Duodenal mucosa (tissue), 2 donors: ENCODE data around the gene LEMD1.

Experiments
- H3K27ac ChIP-seq: one replicate; pipeline ENCODE4 v1.7.0; 2013; ENCODE audit warnings: low read depth, low read length
- H3K27me3 ChIP-seq, 2 donors: one replicate each; pipeline ENCODE4 v1.7.0; 2013; ENCODE audit warnings: low read length in 2 of 2, control low read depth in 1 of 2; ENCODE audit not compliant: insufficient read depth in 2 of 2, control insufficient read depth in 1 of 2
- H3K36me3 ChIP-seq, 2 donors: one replicate each; pipeline ENCODE4 v1.7.0; 2013; ENCODE audit warnings: low read length in 2 of 2, control low read depth in 1 of 2; ENCODE audit not compliant: insufficient read depth in 2 of 2, control insufficient read depth in 1 of 2
- H3K4me1 ChIP-seq, 2 donors: one replicate each; pipeline ENCODE4 v1.7.0; 2013; ENCODE audit warnings: low read length in 2 of 2, control low read depth in 1 of 2; ENCODE audit not compliant: insufficient read depth in 2 of 2, control insufficient read depth in 1 of 2
- H3K4me3 ChIP-seq, 2 donors: one replicate each; pipeline ENCODE4 v1.7.0; 2013; ENCODE audit warnings: low read length in 2 of 2, low read depth in 1 of 2
- H3K9ac ChIP-seq, 2 donors: one replicate each; pipeline ENCODE4 v1.7.0; 2013; ENCODE audit warnings: low read length in 2 of 2, low read depth in 1 of 2
- H3K9me3 ChIP-seq, 2 donors: one replicate each; pipeline ENCODE4 v1.7.0; 2013; ENCODE audit warnings: low read length in 2 of 2, control low read depth in 1 of 2; ENCODE audit not compliant: control insufficient read depth in 1 of 2

The LEMD1 gene

DNA sequence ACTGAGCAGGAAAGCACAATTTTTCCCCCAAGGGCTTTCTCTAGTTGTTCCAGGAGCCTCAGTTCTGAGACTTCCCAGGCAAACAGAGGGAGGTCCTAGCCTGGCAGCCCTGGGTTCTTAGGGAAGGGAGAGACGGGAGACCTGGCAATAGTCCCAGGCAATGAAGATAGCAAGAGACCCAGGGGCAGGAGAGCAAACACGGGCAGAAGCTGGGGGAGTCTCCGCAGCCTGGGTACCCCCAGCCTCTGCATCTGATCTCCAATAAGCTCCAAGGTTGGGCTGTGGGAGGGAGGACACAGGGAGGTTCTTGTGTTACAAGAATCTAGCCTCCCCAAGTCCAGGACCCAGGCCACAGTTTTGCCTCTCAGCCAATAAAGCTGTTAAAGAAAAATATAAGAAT, 31.6 kb upstream of the LEMD1 start:
- peaks cover 57 to 65% of the 10 kb centered on the region in 2 donors for H3K27me3 ChIP-seq
- no peaks in the 10 kb centered on the region for H3K36me3 ChIP-seq
- no peaks in the 10 kb centered on the region for H3K9me3 ChIP-seq
- no peak overlapping the region for H3K27ac ChIP-seq
- no peak overlapping the region for H3K9ac ChIP-seq
- no peak overlapping the region for H3K4me3 ChIP-seq
- H3K4me1 ChIP-seq: peaks cover 27 to 31% of the 10 kb centered on the region in 2 donors

DNA sequence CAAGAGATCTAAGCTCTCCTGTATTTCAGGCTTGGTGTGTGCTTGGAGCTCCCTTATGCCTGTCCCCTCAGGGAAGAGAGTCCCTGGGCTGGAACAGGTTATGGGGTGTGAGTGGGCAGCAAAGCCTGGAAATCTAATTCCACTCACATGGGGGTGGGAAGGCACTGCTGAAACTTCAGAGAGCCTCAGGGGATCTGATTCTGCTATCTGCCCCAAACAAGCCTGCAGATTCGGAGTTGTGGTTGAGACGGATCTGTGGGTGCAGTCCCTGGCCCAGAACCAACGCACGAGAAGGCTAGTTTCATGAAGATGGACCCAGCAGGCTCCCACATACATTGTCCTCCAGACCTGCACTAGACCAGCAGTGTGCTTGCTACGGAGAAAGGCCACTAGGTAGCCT, 31.1 kb upstream of the LEMD1 start:
- H3K27me3 ChIP-seq: peaks cover 52 to 60% of the 10 kb centered on the region in 2 donors
- no peak overlapping the region for H3K9ac ChIP-seq
- H3K4me1 ChIP-seq: peaks cover 30 to 36% of the 10 kb centered on the region in 2 donors
- H3K27ac ChIP-seq: no peak overlapping the region
- H3K4me3 ChIP-seq: no peak overlapping the region
- H3K9me3 ChIP-seq: no peaks in the 10 kb centered on the region
- no peaks in the 10 kb centered on the region for H3K36me3 ChIP-seq

DNA sequence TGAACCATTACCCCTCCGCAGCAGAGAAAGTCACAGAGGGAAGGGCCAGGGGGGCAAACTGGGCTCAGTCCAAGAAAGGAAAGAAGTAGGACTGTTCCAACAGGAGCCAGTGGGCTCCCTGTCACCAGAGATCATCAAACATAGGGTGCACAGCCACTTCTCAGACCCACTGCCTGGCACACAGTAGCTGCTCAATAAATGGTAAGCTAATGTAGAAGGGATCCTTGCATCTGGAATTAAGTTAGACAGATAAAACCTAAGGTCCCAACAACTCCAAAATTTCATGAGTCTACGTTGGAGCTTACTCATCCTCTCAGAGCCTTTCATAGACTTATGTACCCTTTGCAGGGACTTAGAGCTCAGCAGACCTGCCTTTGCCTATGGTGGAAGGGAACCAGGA, 30.5 kb upstream of the LEMD1 start:
- H3K27ac ChIP-seq: no peak overlapping the region
- H3K4me1 ChIP-seq: peaks cover 36 to 41% of the 10 kb centered on the region in 2 donors
- no peaks in the 10 kb centered on the region for H3K36me3 ChIP-seq
- no peaks in the 10 kb centered on the region for H3K9me3 ChIP-seq
- no peak overlapping the region for H3K9ac ChIP-seq
- peaks cover 47 to 54% of the 10 kb centered on the region in 2 donors for H3K27me3 ChIP-seq
- H3K4me3 ChIP-seq: no peak overlapping the region

DNA sequence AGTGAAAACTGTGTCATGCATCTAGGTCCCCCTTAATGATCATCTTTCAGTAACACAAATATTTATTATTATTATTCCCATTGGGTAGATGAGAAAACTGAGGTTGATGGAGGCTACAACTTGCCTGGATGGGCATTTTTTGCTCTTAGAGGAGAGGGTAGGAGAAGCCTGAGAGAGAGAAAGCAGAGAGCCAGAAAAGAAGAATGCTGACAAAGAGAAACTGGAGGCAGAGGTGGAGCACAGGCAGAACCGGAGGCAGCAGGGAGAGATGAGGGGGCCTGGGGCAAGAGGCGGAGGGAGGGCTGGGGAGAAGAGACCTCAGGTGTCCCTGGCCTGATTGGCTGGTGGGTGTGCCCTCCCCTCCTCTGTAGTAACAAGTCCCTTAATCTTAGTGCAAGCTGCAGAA, 29.9 kb upstream of the LEMD1 start:
- Histone ChIP-seq H3K9me3 (no peaks in the 10 kb centered on the region), H3K27ac (no peak overlapping the region), H3K27me3 (peaks cover 47 to 50% of the 10 kb centered on the region in 2 donors), H3K36me3 (no peaks in the 10 kb centered on the region), H3K4me3 (no peak overlapping the region), H3K4me1 (peaks cover 37 to 41% of the 10 kb centered on the region in 2 donors), H3K9ac (no peak overlapping the region)

DNA sequence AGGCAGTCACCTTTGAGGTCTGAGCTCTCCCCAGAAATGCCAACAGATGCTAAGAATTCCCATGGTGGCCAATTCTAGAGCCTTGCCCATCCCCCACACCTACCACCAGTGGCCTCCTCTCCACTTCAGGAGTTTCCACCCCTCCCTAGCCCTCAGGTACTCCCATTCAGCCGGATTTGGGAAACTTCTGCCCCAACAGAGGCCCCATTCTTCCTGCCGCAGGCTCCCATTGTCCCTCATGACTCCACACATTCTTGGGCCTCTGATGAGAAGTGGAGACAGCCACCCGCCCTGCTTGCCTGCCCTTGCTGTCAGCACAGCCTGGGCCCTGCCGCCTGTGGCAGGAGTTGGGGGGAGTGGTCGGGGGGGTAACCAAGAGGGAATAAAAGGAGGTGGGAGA, 29.3 kb upstream of the LEMD1 start:
- peaks cover 42 to 44% of the 10 kb centered on the region in 2 donors for H3K27me3 ChIP-seq
- H3K27ac ChIP-seq: no peak overlapping the region
- no peaks in the 10 kb centered on the region for H3K9me3 ChIP-seq
- no peak overlapping the region for H3K4me3 ChIP-seq
- peaks cover 32 to 38% of the 10 kb centered on the region in 2 donors for H3K4me1 ChIP-seq
- H3K9ac ChIP-seq: no peak overlapping the region
- H3K36me3 ChIP-seq: no peaks in the 10 kb centered on the region

DNA sequence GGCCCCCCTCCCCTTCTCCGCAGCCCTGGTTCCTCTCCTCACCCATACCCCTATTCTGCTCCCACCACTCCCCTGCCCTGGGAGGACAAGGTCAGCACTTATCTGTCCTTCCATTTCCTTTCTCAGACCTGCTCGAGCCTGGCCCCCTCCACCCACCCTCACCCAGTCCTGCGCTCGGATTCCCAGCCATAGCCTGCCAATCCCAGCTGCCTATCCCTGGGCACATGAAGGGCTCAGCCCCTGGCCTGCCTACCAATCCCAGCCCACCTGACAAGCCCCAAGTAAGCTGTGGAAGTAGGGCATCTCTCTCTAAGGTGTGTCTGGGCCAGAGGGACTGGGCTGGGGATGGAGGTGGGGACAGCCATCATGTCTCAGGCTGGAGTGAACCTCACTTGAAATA, 28.6 kb upstream of the LEMD1 start:
- peak overlapping the region; percentile 5 for H3K27ac ChIP-seq
- peaks cover 35 to 37% of the 10 kb centered on the region in 2 donors for H3K27me3 ChIP-seq
- H3K36me3 ChIP-seq: no peaks in the 10 kb centered on the region
- H3K9me3 ChIP-seq: no peaks in the 10 kb centered on the region
- no peak overlapping the region for H3K4me3 ChIP-seq
- H3K4me1 ChIP-seq: peaks cover 27 to 33% of the 10 kb centered on the region in 2 donors
- H3K9ac ChIP-seq: peak overlapping the region in 1 of 2 donors; percentile 30

DNA sequence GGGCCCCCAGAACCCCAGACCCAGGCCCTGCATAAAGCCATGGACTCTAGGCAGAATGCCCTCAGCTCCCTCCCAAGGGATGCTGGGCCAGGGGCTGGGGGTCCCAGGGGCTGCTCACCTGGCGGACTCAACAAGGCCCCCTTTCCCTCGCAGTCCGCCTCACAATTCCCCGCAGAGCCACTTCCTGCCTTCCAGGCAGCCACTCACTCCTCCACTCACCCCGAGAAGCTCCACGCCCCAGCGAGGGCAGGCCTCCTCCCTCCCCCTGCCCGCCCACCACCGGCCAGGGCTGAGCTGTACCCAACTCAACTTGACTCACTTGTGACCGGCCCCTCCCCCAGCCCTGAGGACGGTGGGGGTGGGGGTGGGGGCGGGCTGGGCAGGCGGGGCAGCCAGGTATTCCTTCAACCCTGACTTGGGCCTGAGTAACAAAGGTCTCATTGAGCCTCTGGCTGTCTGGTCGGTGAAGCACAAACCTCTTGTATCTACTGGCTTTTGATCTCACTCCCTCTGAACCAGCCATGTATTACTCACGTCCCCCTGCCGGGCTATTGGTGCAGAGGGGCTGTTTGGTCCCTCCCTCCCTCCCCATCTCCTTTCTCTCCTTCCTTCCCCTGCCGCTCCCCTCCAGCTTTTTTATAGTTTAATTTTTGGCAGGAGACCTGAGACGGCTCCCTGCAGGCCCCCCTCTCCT, 28.0 kb upstream of the LEMD1 start:
- H3K27ac ChIP-seq: peak overlapping the region; percentile 65
- H3K4me3 ChIP-seq: peak overlapping the region; percentile 64 to 80
- peak overlapping the region; percentile 36 to 89 for H3K9ac ChIP-seq
- no peaks in the 10 kb centered on the region for H3K9me3 ChIP-seq
- H3K4me1 ChIP-seq: peaks cover 27 to 38% of the 10 kb centered on the region in 2 donors
- H3K36me3 ChIP-seq: no peaks in the 10 kb centered on the region
- peaks cover 29 to 31% of the 10 kb centered on the region in 2 donors for H3K27me3 ChIP-seq

DNA sequence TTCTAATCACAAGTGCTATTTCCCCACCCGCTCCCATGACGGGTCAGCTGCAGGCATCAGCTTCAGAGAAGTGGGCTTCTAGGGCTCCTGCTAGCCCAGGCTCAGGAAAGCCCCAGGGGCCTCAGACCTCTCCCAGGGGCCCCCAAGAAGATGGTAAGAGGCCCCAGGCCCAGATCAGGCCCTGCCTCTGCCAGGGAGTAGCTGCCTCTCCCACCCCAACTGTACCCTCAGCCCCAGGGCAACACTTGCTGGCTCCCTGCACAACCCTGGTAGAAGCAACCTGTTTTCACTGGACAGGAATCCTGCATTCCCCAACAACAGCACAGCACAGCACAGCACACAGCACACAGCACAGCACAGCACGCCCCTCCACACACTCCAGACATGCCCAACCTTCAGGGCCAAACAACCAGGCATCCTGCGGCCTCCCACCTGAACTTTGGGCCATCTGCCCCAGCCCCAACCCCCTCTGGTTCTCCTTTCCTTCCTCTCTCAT, 27.4 kb upstream of the LEMD1 start:
- Histone ChIP-seq H3K27me3 (peaks cover 23 to 25% of the 10 kb centered on the region in 2 donors), H3K4me1 (peaks cover 27 to 39% of the 10 kb centered on the region in 2 donors), H3K27ac (peak overlapping the region; percentile 65)

DNA sequence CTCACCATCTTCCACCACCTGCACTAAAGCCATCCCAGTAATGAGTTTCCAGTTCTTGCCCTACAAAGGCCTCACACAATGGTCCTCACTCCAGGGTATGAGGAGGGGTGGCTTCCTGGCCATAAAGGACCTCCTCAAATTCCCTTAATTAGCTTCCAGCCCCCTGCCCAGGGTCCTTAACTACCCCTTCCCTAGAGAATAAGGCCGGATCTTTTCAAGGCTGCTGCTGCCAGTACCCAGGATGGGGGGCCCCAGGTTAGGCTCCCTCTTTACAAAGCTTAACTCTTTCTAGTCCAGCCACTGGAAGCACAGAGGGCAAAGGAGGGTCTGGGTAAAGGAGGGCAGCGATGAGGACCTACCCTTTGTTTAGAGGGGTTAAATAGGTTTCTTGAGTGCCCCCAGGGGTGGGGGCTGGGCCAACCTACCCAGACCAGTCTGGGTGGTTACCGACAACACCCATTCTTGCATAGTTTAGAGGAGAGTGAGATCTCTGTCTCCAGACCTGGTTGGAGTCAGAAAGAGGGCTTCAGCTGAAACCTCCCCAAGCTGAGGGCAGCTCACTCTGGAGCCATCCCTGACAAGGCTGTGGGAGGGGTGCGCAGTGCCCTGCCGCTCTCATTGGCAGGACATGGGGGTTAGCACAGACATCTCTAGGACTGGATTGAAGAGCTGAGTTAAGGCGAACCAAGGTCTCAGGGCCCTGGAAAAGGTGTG, 26.8 kb upstream of the LEMD1 start:
- Histone ChIP-seq H3K4me3 (peak overlapping the region; percentile 64 to 80), H3K4me1 (peaks cover 28 to 42% of the 10 kb centered on the region in 2 donors), H3K9ac (peak overlapping the region; percentile 36 to 89), H3K9me3 (no peaks in the 10 kb centered on the region), H3K27ac (no peak overlapping the region), H3K27me3 (peaks cover 19% of the 10 kb centered on the region in 2 donors), H3K36me3 (no peaks in the 10 kb centered on the region)

More for the DNA sequence above, 27.4 kb upstream of the LEMD1 start:
- no peaks in the 10 kb centered on the region for H3K36me3 ChIP-seq
- H3K9me3 ChIP-seq: no peaks in the 10 kb centered on the region
- H3K9ac ChIP-seq: peak overlapping the region; percentile 36 to 89
- H3K4me3 ChIP-seq: peak overlapping the region; percentile 64 to 80
